ENCODE measurements around the gene ZNF654.

DNA sequence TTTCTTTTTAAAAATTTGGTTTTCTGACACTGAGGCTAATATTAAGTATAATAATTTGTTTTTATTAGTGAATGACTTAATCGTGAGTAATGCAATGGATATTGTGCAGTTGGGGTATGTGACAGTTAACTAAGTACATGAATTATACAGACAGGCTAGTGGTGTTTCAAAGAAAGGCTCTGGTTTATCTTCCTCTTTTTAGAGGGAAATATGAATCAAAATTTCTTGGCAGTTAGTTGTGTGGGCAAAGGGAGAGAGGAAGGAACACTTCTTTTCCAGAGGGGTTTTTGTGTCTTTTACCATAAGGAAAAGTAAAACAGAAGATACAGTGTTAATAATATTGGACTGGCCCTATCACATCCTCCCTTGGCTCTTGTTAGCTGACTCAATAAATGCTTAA, 2.7 kb downstream of the ZNF654 start:
- TF ChIP-seq, protein P1, sequence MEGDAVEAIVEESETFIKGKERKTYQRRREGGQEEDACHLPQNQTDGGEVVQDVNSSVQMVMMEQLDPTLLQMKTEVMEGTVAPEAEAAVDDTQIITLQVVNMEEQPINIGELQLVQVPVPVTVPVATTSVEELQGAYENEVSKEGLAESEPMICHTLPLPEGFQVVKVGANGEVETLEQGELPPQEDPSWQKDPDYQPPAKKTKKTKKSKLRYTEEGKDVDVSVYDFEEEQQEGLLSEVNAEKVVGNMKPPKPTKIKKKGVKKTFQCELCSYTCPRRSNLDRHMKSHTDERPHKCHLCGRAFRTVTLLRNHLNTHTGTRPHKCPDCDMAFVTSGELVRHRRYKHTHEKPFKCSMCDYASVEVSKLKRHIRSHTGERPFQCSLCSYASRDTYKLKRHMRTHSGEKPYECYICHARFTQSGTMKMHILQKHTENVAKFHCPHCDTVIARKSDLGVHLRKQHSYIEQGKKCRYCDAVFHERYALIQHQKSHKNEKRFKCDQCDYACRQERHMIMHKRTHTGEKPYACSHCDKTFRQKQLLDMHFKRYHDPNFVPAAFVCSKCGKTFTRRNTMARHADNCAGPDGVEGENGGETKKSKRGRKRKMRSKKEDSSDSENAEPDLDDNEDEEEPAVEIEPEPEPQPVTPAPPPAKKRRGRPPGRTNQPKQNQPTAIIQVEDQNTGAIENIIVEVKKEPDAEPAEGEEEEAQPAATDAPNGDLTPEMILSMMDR (IDR thresholded peaks at IDR 0.05), result no peak
- TF ChIP-seq POLR2A (IDR thresholded peaks at IDR 0.05; ENCODE audit: low read depth) (no peak), POLR2AphosphoS5 (IDR thresholded peaks at IDR 0.05) (no peak), EP300 (IDR thresholded peaks at IDR 0.05) (no peak)

All from esophagus muscularis mucosa (tissue), 4 donors.